Measurements from ENCODE around the gene COPG1.
"Not testable (repeated sequence)": the region's sequence is repeated elsewhere in the genome, so short reads cannot be mapped to it uniquely, and the experiment has no call there.

COPG1 gene

GRCh38 chr3:129261894-129262293, 12.5 kb downstream of the COPG1 start:
- H3K9ac ChIP-seq (ENCODE audit: low read depth, low read length), result no peak overlapping the region

DNA sequence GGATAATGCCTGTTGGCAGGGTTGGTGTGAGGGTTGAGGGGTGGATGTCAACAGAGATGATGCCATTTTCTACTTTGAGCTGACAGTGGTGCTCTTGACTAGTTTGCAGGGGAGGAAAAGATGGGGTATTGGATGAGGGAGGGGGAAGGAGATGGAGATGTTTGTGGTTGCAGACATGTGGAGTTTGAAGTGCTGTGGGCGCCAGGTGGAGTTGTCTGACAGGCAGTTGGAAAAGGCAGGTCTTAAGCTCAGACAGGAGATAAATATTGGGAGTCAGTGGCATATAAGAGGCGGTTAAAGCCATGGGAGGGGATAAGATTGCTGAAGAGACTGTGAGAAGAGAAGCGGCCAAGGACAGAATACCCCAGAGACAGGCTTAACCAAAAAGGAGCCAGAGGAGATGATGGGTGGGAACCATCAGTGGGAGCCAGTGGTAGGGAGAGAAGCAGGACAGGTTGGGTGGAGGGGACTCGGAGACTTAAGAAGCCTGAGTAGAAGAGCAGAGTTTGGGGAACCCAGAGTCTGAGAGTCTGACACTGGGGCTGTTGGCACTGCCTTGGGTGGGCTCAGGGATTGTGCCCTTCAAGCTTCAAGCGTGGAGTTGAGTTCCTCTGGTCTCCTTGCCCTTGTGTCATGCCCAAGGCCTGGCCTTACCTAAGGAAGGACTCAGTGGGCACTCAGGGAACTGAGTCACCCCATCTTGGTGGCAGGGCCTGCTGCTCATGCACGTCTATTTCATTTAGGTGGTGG, 13.9 kb downstream of the COPG1 start:
- Histone ChIP-seq H3K4me2 (ENCODE audit: insufficient read depth, low read length) (no peak overlapping the region), H3K27me3 (ENCODE audit: insufficient read depth, low read length, poor library complexity) (no peaks in the 10 kb centered on the region), H3K4me1 (ENCODE audit: insufficient read depth, low read length) (no peaks in the 10 kb centered on the region), H3K4me3 (ENCODE audit: low read depth in 1 of 2, low read length in 2 of 2) (no peak overlapping the region), H2AFZ (ENCODE audit: low read depth, low read length) (no peak overlapping the region), H3K79me2 (ENCODE audit: insufficient read depth, low read length) (no peaks in the 10 kb centered on the region), H4K20me1 (ENCODE audit: insufficient read depth, low read length) (no peaks in the 10 kb centered on the region), H3K27ac (ENCODE audit: low read length) (no peak overlapping the region), H3K36me3 (ENCODE audit: insufficient read depth, low read length) (peaks cover 87% of the 10 kb centered on the region), H3K9ac (ENCODE audit: low read depth, low read length) (no peak overlapping the region), H3K9me3 (ENCODE audit: insufficient read depth, low read length, severe bottlenecking) (no peaks in the 10 kb centered on the region)
- no peak for DNase-seq
- ATAC-seq (ENCODE audit: insufficient read depth, low read depth), result peak; percentile 42; the same call in 1 of the 3 replicates
- TF ChIP-seq CTCF (IDR thresholded peaks at IDR 0.05; ENCODE audit: borderline replicate concordance, extremely low read depth, low read length, poor library complexity, severe bottlenecking), result no peak

More at GRCh38 chr3:129261894-129262293, 12.5 kb downstream of the COPG1 start:
- Histone ChIP-seq H3K27ac (ENCODE audit: low read length) (no peak overlapping the region), H3K4me1 (ENCODE audit: insufficient read depth, low read length) (no peaks in the 10 kb centered on the region), H3K9me3 (ENCODE audit: insufficient read depth, low read length, severe bottlenecking) (no peaks in the 10 kb centered on the region), H3K36me3 (ENCODE audit: insufficient read depth, low read length) (peaks cover 89% of the 10 kb centered on the region), H3K4me2 (ENCODE audit: insufficient read depth, low read length) (no peak overlapping the region), H3K27me3 (ENCODE audit: insufficient read depth, low read length, poor library complexity) (no peaks in the 10 kb centered on the region), H3K4me3 (ENCODE audit: low read depth in 1 of 2, low read length in 2 of 2) (no peak overlapping the region), H3K79me2 (ENCODE audit: insufficient read depth, low read length) (no peaks in the 10 kb centered on the region), H4K20me1 (ENCODE audit: insufficient read depth, low read length) (peaks cover 4% of the 10 kb centered on the region; the same call in 1 of the 2 replicates), H2AFZ (ENCODE audit: low read depth, low read length) (no peak overlapping the region)
- DNase-seq, result no peak
- TF ChIP-seq EZH2 (IDR thresholded peaks at IDR 0.05; ENCODE audit: borderline replicate concordance, low read depth, low read length, severe bottlenecking) (no peak), CTCF (IDR thresholded peaks at IDR 0.05; ENCODE audit: borderline replicate concordance, extremely low read depth, low read length, poor library complexity, severe bottlenecking) (no peak)
- ATAC-seq (ENCODE audit: insufficient read depth, low read depth), result no peak

DNA sequence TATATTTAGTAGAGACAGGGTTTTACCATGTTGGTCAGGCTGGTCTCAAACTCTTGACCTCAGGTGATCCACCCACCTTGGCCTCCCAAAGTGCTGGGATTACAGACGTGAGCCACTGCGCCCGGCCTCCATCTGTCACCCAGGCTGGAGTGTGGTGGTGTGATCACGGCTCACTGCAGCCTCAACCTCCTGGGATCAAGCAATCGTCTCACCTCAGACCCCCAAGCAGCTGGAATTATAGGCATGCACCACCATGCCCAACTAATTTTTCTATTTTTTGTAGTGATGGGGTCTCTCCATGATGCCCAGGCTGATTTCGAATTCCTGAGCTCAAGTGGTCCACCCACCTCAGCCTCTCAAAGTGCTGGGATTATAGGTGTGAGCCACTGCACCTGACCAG, 15.6 kb downstream of the COPG1 start:
- not testable (repeated sequence) for H3K9me3 ChIP-seq (ENCODE audit: insufficient read depth, low read length, severe bottlenecking); ATAC-seq (ENCODE audit: insufficient read depth, low read depth); H3K9ac ChIP-seq (ENCODE audit: low read depth, low read length); H3K27me3 ChIP-seq (ENCODE audit: insufficient read depth, low read length, poor library complexity); H3K4me2 ChIP-seq (ENCODE audit: insufficient read depth, low read length); H3K4me3 ChIP-seq (ENCODE audit: low read depth in 1 of 2, low read length in 2 of 2); DNase-seq; H3K4me1 ChIP-seq (ENCODE audit: insufficient read depth, low read length); H2AFZ ChIP-seq (ENCODE audit: low read depth, low read length); H4K20me1 ChIP-seq (ENCODE audit: insufficient read depth, low read length); H3K27ac ChIP-seq (ENCODE audit: low read length); H3K79me2 ChIP-seq (ENCODE audit: insufficient read depth, low read length)
- peaks cover 92% of the 10 kb centered on the region for H3K36me3 ChIP-seq (ENCODE audit: insufficient read depth, low read length)

- Histone ChIP-seq H3K9ac (ENCODE audit: low read depth, low read length) (no peak overlapping the region), H2AFZ (ENCODE audit: low read depth, low read length) (no peak overlapping the region), H3K36me3 (ENCODE audit: insufficient read depth, low read length) (peaks cover 92% of the 10 kb centered on the region), H3K4me1 (ENCODE audit: insufficient read depth, low read length) (no peaks in the 10 kb centered on the region), H3K4me3 (ENCODE audit: low read depth in 1 of 2, low read length in 2 of 2) (no peak overlapping the region), H3K27me3 (ENCODE audit: insufficient read depth, low read length, poor library complexity) (no peaks in the 10 kb centered on the region), H3K9me3 (ENCODE audit: insufficient read depth, low read length, severe bottlenecking) (no peaks in the 10 kb centered on the region), H3K27ac (ENCODE audit: low read length) (no peak overlapping the region), H3K4me2 (ENCODE audit: insufficient read depth, low read length) (no peak overlapping the region), H4K20me1 (ENCODE audit: insufficient read depth, low read length) (no peaks in the 10 kb centered on the region), H3K79me2 (ENCODE audit: insufficient read depth, low read length) (no peaks in the 10 kb centered on the region)
- TF ChIP-seq EZH2 (IDR thresholded peaks at IDR 0.05; ENCODE audit: borderline replicate concordance, low read depth, low read length, severe bottlenecking) (no peak), CTCF (IDR thresholded peaks at IDR 0.05; ENCODE audit: borderline replicate concordance, extremely low read depth, low read length, poor library complexity, severe bottlenecking) (no peak)
- DNase-seq, result no peak
- ATAC-seq (ENCODE audit: insufficient read depth, low read depth), result no peak
Measured at GRCh38 chr3:129266651-129267050, 17.2 kb downstream of the COPG1 start.

All from DND-41 (cell line).